GM18511 (cell line): Measurements from ENCODE around the gene HMCN2.

Source experiments
- ATAC-seq: cut with Tn5 transposase; IDR thresholded peaks from one replicate; pipeline ENCODE4 v1.9.1; 2021; ENCODE audit warnings: mild to moderate bottlenecking, moderate library complexity; ENCODE audit not compliant: unreplicated experiment

The HMCN2 gene

DNA sequence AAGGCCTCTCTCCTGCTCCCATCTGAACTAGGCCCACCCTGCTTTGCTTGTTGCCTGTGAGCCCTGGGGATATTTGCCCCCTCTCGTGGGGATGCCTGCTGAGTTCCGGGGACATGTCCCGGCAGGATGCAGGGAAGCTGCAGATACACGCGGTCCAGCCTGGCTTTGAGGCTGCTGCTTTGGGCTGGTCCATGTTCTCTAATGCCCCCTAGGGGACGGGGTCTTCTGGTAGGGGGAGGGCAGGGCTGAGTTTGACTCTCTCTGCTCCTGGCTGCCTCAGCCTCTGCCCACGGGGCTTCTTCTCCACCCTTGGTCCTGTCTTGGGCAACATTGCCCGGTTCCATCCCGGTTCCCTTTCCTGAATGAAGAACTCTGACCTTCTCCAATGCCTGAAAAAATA is 94.3 kb downstream of the HMCN2 start:
- no peak for ATAC-seq

DNA sequence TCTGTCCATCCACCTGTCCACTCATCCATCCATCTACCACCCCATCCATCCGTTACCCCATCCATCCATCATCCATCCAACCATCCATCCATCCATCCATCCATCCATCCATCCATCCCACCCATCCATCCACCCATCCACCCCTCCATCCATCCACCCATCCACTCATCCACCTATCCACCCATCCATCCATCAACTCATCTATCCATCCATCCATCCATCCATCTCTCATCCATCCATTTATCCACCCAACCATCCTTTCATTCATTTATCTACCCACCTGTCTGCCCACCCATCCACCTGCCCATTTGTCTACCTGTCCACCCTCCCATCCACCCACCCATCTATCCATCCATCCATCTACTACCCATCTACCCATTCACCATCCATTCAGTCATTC is 95.1 kb downstream of the HMCN2 start:
- no peak for ATAC-seq

DNA sequence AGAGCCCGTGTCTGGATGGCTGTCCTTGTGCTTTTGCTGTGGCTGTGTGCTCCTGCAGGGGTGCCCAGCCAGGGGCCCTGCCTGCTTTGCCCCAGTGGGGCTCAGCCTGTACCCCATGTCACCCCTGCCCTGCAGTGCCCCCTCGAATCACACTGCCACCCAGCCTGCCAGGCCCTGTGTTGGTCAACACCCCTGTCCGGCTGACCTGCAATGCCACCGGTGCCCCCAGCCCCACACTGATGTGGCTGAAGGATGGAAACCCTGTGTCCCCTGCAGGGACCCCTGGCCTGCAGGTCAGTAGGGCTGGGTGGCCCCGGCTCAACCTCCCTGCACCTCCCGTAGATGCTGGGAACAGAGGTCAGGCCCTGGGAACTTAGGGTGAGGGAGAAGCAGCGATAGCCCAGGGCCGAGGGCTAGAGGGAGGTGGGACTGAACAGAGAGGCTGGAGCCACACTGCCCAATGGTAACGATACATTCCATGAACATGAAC is 96.4 kb downstream of the HMCN2 start:
- no peak for ATAC-seq

DNA sequence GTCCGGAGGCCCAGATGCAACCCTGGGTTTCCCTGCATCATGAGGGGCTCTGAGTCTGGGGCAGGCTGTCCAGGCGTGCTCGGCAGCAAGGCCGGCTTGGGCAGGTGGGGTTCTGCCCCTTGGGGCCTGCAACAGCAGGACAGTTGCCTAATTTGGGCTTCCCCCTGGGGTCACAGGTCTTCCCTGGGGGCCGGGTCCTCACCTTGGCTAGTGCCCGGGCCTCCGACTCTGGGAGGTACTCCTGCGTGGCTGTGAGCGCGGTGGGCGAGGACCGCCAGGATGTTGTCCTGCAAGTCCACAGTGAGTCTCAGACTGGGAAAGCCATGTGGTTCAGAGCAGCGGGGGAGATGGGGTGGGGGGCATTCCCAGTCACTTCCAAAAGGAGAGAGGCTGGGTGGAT is 97.1 kb downstream of the HMCN2 start:
- no peak for ATAC-seq

DNA sequence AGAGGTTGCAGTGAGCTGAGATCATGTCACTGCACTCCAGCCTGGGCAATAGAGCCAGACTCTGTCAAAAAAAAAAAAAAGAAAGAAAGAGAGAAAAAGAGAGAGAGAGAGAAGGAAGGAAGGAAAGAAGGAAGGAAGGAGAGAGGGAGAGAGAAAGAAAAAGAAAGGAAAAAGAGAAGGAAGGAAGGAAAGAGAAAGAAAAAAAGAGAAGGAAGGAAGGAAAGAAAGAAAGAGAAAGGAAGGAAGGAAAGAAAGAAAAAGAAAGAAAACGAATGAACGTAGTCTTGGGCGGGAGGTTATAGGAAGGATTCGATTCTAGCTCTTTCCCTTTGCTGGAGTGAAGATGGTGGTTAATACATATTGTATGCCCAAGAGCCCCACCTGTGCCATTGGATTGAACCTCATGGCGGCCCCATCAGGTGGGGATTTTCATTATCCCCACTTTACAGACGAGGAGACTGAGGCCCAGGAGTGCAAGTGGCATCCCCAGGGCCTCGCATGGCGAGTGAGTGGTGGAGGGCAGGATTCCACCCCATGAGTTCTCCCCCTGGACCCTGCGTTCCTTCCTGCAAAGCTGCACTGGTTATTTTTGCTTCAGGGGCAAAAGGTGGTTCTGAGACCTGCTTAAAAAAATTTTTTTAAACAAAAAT is 98.3 kb downstream of the HMCN2 start:
- no peak for ATAC-seq

DNA sequence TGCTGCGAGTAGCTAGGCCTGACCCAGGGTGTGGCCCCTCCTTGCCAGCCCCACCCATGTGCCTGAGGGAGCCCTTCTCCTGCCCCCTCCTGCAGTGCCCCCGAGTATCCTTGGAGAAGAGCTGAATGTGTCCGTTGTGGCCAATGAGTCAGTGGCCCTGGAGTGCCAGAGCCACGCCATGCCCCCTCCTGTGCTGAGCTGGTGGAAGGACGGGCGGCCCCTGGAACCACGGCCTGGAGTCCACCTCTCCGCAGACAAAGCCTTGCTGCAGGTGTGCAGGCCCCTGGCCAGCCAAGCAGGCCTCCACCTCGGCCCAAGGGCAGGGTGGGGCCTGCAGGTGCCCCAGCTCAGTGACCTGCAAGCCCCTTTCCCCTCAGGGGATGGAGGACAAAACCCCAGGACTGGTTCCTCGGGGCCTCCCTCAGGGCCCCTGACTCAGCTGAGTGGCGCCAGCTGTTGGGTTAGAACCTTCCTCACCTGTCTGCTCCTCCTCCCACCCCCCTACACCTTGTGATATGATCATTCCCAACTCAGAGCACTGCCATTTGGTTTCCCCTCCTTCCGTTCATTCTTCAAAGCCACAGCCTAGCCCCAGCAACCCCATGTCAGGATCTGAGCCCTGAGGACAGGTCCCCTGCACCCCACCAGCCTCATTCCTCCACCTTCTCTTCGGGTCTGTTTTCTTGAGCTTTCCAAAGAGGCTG is 99.2 kb downstream of the HMCN2 start:
- no peak for ATAC-seq

DNA sequence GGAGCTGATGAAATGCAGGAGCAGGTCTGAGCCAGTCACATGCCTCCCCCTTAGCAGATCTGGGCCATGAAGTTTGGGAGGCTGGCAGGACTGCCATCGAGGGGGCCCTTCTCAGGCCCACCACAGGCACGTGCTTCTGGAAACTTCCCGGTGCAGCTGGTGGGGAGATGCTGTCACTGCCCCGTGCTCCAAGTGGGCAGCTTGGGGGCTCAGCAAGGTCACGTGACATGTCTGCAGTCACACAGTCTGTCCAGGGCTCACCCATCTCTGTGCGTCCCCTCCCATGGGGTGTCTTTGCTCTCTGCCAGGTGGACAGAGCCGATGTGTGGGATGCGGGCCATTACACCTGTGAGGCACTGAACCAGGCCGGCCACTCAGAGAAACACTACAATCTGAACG is 99.8 kb downstream of the HMCN2 start:
- no peak for ATAC-seq

DNA sequence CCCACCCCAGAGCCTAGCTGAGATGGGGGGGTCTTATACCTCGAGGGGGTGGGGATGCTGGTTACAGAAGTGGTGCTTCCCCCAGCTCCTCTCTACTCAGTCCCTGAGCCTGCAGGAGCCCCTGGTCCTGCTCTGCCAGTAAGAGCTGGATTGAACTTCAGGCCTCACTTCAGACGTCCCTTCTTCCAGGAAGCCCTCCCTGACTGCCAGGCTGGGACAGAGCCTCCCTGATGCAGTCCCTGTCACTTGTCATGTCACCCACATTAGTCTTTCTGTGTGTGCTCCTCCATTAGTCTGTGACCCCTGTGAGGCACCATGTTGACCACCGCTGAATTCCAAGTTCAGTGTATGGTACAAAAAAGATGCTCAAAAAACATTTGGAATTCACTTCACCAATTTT is 100.5 kb downstream of the HMCN2 start:
- ATAC-seq = no peak

DNA sequence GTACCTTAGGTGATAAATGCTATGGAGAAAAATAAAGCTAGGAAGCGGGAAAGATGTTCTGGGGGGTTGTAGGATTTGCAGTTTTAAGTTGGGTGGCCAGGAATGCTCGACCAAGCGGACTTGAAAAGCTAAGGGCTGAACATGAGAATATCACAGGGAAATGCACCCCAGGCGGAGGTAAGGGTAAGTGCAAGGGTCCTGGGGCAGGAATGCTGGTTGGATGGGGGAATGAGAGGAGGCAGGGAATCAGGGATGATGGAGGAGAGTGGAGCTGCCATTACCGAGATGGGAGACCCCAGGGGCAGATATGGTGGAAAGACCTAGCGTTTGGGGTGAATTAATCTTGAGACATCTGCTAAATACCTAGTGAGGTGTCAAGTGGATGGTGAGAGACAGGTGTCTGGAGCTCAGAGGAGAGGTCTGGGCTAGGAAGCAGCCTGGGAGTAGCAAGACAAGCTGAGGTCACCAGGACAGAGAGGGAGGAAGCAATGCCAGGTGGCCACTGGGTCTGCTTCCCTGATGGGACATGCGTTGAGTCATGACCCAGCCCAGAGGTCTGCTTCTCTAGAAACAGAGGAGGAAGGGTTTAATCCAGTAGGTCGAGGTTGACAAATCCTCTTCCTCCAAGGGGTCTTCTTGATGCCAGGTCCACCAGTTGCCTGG is 101.5 kb downstream of the HMCN2 start:
- no peak for ATAC-seq

DNA sequence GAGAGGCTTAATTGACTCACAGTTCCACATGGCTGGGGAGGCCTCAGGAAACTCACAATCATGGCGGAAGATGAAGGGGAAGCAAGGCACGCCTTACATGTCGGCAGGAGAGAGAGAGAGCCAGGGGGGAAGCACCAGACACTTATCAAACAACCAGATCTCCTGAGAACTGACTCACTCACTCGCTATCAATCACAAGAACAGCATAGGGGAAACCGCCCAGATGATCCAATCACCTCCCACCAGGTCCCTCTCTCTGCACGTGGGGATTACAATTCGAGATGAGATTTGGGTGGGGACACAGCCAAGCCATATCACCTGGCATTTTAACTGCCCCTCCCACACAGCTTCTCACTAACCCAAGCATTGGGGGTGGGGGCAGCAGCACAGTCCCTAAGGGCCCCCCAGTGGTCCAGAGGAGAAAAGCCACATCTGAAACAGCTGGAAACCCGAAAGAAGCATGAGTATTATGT is 103.1 kb downstream of the HMCN2 start:
- no peak for ATAC-seq

DNA sequence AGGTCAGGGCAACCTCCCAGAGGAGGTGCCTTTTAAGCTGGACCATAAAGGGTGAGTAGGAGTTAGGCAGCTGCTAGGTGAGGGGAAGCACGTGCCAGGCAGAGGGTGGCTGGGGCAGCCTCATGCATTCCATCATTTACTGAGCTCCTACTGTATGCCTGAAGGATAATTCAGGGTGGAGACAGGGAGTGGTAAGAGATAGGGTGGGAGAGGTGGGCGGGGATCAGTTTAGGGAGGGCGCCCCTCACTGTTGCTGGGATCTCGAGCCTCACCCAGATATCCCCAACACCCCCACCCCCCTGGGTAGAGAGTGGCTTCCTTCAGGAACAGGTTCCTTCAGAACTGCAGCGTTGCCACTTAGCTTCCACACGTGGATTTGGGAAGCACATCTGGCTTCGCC is 104.7 kb downstream of the HMCN2 start:
- no peak for ATAC-seq

DNA sequence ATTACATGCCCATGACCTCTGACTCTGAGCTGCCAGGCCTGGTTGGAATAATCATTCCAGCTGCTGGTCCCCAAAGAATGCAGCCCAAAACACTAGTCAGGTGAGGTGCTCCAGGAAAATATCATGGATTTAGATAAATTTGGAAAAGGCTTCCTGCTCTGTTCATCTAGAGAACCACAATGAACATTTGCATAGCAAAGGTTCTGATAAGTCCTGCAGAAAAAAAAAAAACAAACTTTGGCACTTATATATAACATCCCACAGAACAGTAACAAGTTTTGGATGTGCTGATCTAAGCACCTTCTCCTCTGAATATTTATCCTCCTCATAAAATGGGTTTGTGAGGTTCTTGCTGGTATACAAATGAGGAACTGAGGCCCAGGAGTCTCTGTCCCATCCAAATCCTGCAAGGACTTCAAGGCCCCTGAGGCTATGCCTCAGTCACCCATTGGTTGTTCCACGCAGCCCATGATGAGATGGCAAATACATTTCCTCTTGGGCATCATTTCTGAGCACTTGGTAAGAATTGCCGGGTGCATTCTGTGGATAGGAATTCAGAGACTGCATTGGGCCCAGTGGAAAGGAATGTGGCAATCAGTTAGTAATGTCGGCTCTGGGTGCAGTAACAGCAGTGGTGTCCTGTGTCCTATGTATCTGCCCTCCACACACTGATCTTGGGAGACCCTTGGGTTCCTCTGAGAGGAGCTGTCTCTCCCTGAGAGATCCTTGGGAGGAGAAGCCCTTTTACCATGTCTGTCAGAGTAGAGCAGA is 105.8 kb downstream of the HMCN2 start:
- no peak for ATAC-seq

DNA sequence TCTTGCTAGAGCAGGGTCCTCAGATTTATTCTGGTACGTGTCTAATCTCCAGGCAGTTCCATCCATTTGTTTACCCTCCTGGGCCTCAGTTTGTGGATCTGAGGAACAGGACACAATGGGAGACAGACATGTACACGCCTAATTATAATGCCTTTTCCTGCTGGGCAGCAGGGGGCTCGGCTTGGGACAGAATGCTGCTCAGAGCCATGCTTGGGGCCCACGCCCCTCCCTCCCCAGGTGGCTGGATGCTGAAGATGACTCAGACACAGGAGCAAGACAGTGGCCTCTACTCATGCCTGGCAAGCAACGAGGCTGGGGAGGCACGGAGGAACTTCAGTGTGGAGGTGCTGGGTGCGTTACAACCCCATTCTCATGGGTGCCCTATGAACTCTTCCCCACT is 106.5 kb downstream of the HMCN2 start:
- ATAC-seq = no peak

DNA sequence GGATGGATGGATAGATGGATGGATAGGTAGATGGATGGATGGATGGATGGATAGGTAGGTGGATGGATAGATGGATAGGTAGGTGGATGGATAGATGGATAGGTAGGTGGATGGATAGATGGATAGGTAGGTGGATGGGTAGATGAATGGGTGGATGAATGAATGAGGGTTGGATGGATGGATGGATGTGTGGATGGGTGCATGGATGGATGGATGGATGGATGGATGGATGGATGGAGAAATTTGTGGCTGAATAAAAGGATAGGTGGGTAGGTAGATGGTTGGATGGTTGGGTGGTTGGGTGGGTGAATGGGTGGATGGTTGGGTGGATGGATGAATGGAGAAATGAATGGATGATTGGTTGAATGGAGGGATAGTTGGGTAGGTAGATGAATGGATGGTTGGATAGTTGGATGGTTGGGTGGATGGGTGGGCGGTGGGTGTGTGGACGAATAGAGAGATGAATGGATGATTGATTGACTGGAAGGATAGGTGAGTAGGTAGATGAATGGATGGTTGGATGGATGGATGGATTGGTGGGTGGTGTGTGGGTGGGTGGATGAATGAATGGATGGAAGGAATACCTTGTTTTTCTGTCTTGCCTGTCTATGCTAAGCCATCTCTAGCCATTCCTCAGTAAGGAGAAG is 108.2 kb downstream of the HMCN2 start:
- no peak for ATAC-seq

DNA sequence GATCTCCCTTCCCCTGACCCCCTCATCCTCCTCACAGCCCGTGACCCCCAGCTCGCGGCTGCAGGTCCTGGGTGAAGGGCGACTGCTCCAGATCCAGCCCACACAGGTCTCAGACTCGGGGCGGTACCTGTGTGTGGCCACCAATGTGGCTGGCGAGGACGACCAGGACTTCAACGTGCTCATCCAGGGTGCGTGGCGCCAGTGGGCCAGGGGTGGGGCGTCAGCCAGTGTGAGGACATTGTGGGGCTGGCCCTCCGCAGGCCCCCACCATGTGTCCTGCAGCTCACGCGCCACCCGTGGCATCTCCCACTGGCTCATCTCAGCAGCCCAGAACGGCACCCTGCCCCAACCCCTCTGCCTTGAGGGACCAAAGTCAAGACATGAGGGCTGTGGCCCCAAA is 112.1 kb downstream of the HMCN2 start:
- ATAC-seq = no peak

DNA sequence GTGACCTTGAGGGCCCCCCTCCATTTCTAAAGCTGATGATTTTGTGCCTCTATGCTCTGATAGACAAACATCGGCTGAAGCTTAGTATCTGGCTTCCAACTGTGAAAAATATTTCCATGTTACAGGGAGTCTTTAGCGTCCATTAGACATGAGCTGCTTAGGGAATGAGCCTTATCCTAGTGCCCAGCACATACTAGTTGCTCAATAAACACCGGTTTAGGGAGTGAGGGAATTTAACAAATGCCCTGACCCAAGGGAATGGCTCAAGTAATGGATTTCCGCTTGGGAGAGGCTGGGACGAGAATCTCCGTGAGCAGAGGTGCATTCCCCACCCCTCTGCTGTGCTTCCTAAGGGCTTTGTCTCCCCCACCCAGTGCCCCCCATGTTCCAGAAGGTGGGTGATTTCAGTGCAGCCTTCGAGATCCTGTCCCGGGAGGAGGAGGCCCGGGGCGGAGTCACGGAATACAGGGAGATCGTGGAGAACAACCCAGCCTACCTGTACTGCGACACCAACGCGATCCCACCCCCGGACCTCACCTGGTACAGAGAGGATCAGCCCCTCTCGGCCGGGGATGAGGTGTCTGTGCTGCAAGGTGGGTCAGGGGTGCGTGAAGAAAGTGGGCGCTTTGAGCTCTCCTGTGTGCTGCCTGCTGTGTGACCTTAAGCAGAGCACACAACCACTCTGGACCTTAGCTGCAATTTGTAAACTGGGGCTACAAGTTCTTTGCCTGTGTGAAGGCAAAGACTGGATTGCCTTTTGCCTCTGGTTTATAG is 113.5 kb downstream of the HMCN2 start:
- no peak for ATAC-seq

DNA sequence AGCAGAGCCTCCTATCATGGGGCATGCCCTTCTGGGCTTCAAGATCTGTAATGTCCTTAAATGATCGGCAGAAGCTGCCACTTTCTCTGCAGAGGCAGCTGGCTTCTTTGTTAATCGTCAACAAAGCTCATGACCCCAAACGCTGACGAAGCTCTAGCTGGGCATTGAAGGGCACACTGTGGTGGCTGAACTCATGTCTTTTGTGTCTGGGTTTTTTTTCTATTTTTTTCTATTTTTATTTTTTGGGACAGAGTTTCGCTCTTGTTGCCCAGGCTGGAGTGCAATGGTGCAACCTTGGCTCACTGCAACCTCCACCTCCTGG is 114.0 kb downstream of the HMCN2 start:
- no peak for ATAC-seq

DNA sequence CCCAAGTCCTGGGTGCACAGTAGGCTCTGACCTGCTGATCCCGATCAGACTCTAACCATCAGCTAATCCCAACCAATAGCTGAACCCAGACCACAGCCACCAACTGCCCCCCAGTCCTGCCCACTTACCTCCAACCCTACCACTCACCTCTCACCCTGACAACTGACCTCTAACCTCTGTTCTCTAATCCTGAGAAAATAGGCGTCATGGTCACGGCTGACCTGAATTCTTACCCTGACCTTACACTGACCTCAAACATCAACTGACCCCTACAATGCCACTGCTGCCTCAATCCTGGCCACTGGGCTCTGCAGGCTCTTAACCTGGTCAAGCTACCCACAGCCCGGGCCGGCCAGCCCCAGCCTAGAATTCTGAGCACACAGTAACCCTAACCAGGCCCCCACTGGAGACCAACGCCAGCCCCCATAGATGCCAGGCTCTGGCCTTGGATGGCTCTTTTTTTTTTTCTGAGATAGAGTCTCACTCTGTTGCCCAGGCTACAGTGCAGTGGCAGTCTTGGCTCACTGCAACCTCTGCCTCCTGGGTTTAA is 115.4 kb downstream of the HMCN2 start:
- no peak for ATAC-seq

DNA sequence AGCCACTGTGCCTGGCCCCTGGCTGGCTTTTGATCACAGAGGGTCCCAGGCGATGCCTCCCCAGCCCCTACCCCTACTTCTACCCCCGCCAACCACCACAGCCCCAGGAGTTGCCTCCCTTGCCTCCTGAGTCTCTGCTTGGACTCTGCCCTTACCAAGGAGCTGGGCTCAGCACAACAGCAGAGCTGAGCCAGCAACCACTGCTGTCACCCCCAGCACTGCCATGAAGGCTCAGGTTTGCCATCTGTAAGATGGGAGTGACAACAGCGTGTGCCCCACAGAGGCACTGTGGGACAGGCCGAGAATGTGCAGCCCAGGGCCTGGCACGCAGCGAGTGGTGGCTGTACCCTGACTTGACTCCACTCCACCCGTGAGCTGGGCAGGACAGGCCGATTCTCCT is 116.1 kb downstream of the HMCN2 start:
- ATAC-seq = no peak

DNA sequence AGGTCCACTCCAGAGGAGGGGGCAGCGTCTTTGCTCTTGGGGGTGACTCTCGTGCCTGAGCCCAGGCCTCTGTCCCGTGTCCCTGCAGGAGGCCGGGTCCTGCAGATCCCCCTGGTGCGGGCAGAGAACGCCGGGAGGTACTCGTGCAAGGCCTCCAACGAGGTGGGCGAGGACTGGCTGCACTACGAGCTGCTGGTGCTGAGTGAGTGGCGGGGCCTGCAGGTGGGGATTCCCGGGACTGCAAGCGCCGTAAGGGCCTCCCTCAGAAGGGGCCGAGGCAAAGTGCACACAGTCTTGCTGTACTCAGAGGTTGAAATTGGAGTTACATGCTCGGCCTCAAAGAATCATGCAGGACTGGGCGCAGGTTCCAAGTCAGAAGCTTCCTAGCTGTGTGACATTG is 116.5 kb downstream of the HMCN2 start:
- ATAC-seq = no peak
